DOHH2 (cell line): ENCODE data around the gene R3HDML.

Experiments used
- H3F3A ChIP-seq: fragments of 200-600 bp; sonication (generic), shearing (Covaris generic); 2 replicates; pipeline ENCODE4 v1.6.0; 2016; ENCODE audit warnings: antibody characterized with exemption, mild to moderate bottlenecking; ENCODE audit not compliant: control insufficient read depth, insufficient read depth
- H3K27ac ChIP-seq: fragments of 200-600 bp; sonication (generic); 2 replicates; pipeline ENCODE4 v1.5.1; 2014; ENCODE audit warnings: low read depth, mild to moderate bottlenecking, low read length, moderate library complexity
- H3K27me3 ChIP-seq: fragments of 200-600 bp; sonication (generic); 2 replicates; pipeline ENCODE4 v1.6.1; 2014; ENCODE audit warnings: mild to moderate bottlenecking, low read length, mixed read lengths; ENCODE audit not compliant: control insufficient read depth
- H3K36me3 ChIP-seq: fragments of 200-600 bp; sonication (generic); 2 replicates; pipeline ENCODE4 v1.6.1; 2014; ENCODE audit warnings: mild to moderate bottlenecking, low read length, moderate library complexity, mixed read lengths; ENCODE audit not compliant: control insufficient read depth
- H3K4me1 ChIP-seq: fragments of 200-600 bp; sonication (generic); 2 replicates; pipeline ENCODE4 v1.6.1; 2014; ENCODE audit warnings: mild to moderate bottlenecking, low read length, mixed read lengths; ENCODE audit not compliant: control insufficient read depth
- H3K4me2 ChIP-seq: fragments of 200-600 bp; sonication (generic); 2 replicates; pipeline ENCODE4 v1.6.0; 2014; ENCODE audit warnings: mild to moderate bottlenecking, low read length, moderate library complexity
- H3K4me3 ChIP-seq: fragments of 200-600 bp; sonication (generic); 2 replicates; pipeline ENCODE4 v1.5.1; 2014; ENCODE audit warnings: mild to moderate bottlenecking, low read length, mixed read lengths
- H3K79me2 ChIP-seq: fragments of 200-600 bp; sonication (generic); 2 replicates; pipeline ENCODE4 v1.6.1; 2014; ENCODE audit warnings: mild to moderate bottlenecking, low read length, mixed read lengths; ENCODE audit not compliant: control insufficient read depth
- H3K9me2 ChIP-seq: fragments of 200-600 bp; sonication (generic); replicated peaks from 2 replicates; pipeline ENCODE4 v1.6.1; 2014; ENCODE audit warnings: mild to moderate bottlenecking, low read length, mixed read lengths; ENCODE audit not compliant: control insufficient read depth
- H3K9me3 ChIP-seq: fragments of 200-600 bp; sonication (generic); 2 replicates; pipeline ENCODE4 v1.6.1; 2014; ENCODE audit warnings: antibody characterized with exemption, low read length, mixed read lengths; ENCODE audit not compliant: control insufficient read depth, insufficient read depth
- H4K20me1 ChIP-seq: fragments of 200-600 bp; sonication (generic); 2 replicates; pipeline ENCODE4 v1.6.0; 2014; ENCODE audit warnings: low read depth, mild to moderate bottlenecking, antibody characterized with exemption, low read length, moderate library complexity; ENCODE audit not compliant: control insufficient read depth, insufficient read depth
- EZH2phosphoT487 ChIP-seq: fragments of 200-600 bp; sonication (generic); IDR thresholded peaks from 2 replicates; pipeline ENCODE4 v1.6.1; 2017; ENCODE audit warnings: borderline replicate concordance, mild to moderate bottlenecking, antibody characterized with exemption, low read length, moderate library complexity, mixed read lengths
- TF ChIP-seq, protein P1 (sequence below): fragments of 200-600 bp; sonication (generic); IDR thresholded peaks from one replicate; pipeline ENCODE4 v1.5.1; 2014; ENCODE audit warnings: antibody characterized with exemption, mild to moderate bottlenecking, low read depth, low read length; ENCODE audit not compliant: poor library complexity, severe bottlenecking

The R3HDML gene

DNA sequence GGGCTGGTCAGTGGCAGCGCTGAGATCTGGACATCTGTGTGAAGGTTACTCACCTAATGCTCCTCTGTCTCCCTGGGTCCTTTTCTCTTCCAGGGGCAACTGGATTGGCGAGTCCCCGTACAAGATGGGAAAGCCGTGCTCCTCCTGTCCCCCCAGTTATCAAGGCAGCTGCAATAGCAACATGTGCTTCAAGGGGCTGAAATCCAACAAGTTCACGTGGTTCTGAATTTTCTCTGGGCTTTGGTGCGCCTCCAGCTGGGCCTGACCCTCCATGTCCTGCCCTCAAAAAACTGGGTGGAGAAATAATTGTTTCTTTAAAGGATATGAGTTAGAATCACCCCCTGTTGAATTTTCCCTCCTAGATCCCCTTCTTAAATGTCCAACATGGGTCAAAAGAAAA lies 13.7 kb downstream of the R3HDML start:
- Histone ChIP-seq H3K9me2 (no peaks in the 10 kb centered on the region), H3K4me2 (no peak overlapping the region), H3K79me2 (no peaks in the 10 kb centered on the region), H3K9me3 (no peaks in the 10 kb centered on the region), H3F3A (no peaks in the 10 kb centered on the region), H3K4me3 (no peak overlapping the region), H3K27ac (no peak overlapping the region), H3K36me3 (no peaks in the 10 kb centered on the region), H3K27me3 (no peaks in the 10 kb centered on the region; the same call in 1 of the 2 replicates), H4K20me1 (no peaks in the 10 kb centered on the region), H3K4me1 (no peaks in the 10 kb centered on the region)
- no peak for TF ChIP-seq EZH2phosphoT487
- TF ChIP-seq, protein P1, sequence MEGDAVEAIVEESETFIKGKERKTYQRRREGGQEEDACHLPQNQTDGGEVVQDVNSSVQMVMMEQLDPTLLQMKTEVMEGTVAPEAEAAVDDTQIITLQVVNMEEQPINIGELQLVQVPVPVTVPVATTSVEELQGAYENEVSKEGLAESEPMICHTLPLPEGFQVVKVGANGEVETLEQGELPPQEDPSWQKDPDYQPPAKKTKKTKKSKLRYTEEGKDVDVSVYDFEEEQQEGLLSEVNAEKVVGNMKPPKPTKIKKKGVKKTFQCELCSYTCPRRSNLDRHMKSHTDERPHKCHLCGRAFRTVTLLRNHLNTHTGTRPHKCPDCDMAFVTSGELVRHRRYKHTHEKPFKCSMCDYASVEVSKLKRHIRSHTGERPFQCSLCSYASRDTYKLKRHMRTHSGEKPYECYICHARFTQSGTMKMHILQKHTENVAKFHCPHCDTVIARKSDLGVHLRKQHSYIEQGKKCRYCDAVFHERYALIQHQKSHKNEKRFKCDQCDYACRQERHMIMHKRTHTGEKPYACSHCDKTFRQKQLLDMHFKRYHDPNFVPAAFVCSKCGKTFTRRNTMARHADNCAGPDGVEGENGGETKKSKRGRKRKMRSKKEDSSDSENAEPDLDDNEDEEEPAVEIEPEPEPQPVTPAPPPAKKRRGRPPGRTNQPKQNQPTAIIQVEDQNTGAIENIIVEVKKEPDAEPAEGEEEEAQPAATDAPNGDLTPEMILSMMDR, result no peak

DNA sequence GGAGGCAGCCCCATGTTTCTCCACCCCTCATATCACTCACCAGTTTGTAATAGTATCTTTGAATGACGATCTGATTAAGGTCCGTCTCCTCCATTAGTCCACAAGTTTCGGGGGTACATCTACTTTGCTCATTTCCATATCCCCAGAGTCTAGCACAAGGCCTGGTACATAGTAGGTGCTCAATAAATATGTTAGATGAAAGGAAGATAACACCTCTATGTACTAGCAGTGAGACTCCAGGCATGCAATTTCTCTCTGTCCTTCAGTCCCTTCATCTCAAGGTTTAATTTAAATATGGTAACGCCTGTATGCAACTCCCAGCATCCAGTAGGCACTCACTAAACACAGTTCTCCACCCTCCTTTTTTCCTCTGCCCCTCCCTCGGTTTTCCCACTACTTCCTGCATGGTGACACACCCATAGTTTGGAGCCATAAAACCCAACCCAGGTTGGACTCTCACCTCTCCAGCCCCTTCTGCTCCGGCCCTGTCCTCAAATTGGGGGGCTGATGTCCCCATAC lies 18.2 kb downstream of the R3HDML start:
- Histone ChIP-seq H3K27me3 (peaks cover 8% of the 10 kb centered on the region), H3K4me3 (no peak overlapping the region), H3K4me1 (no peaks in the 10 kb centered on the region), H3F3A (no peaks in the 10 kb centered on the region), H3K79me2 (no peaks in the 10 kb centered on the region), H4K20me1 (no peaks in the 10 kb centered on the region), H3K27ac (no peak overlapping the region), H3K4me2 (no peak overlapping the region), H3K9me3 (no peaks in the 10 kb centered on the region), H3K9me2 (no peaks in the 10 kb centered on the region), H3K36me3 (no peaks in the 10 kb centered on the region)
- no peak for TF ChIP-seq EZH2phosphoT487
- TF ChIP-seq, protein P1, result no peak

DNA sequence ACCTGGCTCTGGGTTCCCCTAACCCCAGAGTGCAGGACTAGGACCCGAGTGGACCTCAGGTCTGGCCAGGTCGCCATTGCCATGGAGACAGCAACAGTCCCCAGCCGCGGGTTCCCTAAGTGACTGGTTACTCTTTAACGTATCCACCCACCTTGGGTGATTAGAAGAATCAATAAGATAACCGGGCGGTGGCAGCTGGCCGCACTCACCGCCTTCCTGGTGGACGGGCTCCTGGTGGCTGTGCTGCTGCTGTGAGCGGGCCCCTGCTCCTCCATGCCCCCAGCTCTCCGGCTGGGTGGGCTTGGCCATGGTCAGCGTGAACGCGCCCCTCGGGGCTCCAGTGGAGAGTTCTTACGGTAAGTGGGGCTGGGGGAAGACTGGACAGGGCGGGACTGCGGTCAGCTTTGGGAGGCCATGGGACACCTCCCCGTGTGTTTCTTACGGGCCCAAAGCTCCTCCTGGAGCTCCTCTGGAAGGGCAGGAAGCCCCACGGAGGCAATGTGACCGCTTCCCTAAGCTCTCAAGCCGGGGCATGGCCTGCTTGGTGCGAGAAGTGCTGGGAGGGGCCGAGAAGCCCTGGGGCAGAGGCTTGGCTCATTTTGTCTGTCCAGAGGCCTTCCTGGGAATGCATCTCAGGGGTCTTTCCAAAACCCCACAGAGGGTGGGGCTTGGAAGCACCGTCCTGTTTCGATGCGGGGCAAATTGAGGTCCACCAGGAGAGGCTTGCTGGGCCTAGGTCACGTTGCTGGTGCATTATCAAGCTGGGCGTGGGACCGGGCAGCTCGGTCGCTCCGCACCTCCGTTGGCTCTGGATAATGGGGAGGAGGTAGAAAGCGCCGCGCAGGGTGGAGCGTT lies 18.9 kb downstream of the R3HDML start, which contains the start of gene HNF4A:
Gene HNF4A, plus strand, starts transcription at position 202 of the 855 bp plus-strand sequence. Its CDS starts 106 bp downstream, at position 308.
- no peaks in the 10 kb centered on the region for H3K36me3 ChIP-seq
- no peaks in the 10 kb centered on the region for H3F3A ChIP-seq
- H4K20me1 ChIP-seq, result no peaks in the 10 kb centered on the region
- no peaks in the 10 kb centered on the region for H3K9me2 ChIP-seq
- no peak within 1 kb of the TSS for H3K4me2 ChIP-seq
- H3K79me2 ChIP-seq, result no peaks in the 10 kb centered on the region
- H3K27ac ChIP-seq, result no peak within 1 kb of the TSS
- TF ChIP-seq, protein P1, result no peak
- no peak for TF ChIP-seq EZH2phosphoT487
- H3K4me1 ChIP-seq, result no peaks in the 10 kb centered on the region
- H3K4me3 ChIP-seq, result no peak within 1 kb of the TSS
- no peaks in the 10 kb centered on the region for H3K9me3 ChIP-seq
- peaks cover 8% of the 10 kb centered on the region for H3K27me3 ChIP-seq
